Trophoblast cell (in vitro differentiated cells and primary cell): Measurements from ENCODE around the gene DAND5.

Experiments
- DNase-seq, 2 donors: peaks; one replicate each; pipeline ENCODE4 v3.0.0-alpha.2; 2016
- H2AFZ ChIP-seq: 2 replicates; pipeline ENCODE4 v1.6.1; 2013; ENCODE audit warnings: low read length, moderate library complexity, mild to moderate bottlenecking; ENCODE audit not compliant: insufficient read depth, poor library complexity
- H2AK5ac ChIP-seq: 2 replicates; pipeline ENCODE4 v1.6.1; 2013; ENCODE audit warnings: mild to moderate bottlenecking, low read length
- H2BK120ac ChIP-seq: 2 replicates; pipeline ENCODE4 v1.6.1; 2013; ENCODE audit warnings: low read length, mild to moderate bottlenecking, moderate library complexity; ENCODE audit not compliant: insufficient read depth, poor library complexity
- H2BK12ac ChIP-seq: 2 replicates; pipeline ENCODE4 v1.6.1; 2013; ENCODE audit warnings: mild to moderate bottlenecking, low read length, moderate library complexity
- H2BK5ac ChIP-seq: 2 replicates; pipeline ENCODE4 v1.6.1; 2013; ENCODE audit warnings: low read length, low read depth, moderate library complexity, mild to moderate bottlenecking; ENCODE audit not compliant: poor library complexity
- H3K14ac ChIP-seq: 2 replicates; pipeline ENCODE4 v1.6.1; 2013; ENCODE audit warnings: mild to moderate bottlenecking, low read length
- H3K18ac ChIP-seq: 2 replicates; pipeline ENCODE4 v1.6.1; 2013; ENCODE audit warnings: mild to moderate bottlenecking, low read length
- H3K23ac ChIP-seq: 2 replicates; pipeline ENCODE4 v1.6.1; 2013; ENCODE audit warnings: low read length
- H3K27ac ChIP-seq: 2 replicates; pipeline ENCODE4 v1.5.1; 2013; ENCODE audit warnings: low read depth, mild to moderate bottlenecking, inconsistent platforms, low read length, moderate library complexity
- H3K27me3 ChIP-seq: 2 replicates; pipeline ENCODE4 v1.6.1; 2013; ENCODE audit warnings: inconsistent platforms, mild to moderate bottlenecking, low read length, moderate library complexity; ENCODE audit not compliant: insufficient read depth
- H3K36me3 ChIP-seq, 2 experiments: 1 replicate in 1 of 2; 2 replicates in 1 of 2; pipeline ENCODE4 v1.6.1; 2013; ENCODE audit warnings: low read length in 2 of 2, mild to moderate bottlenecking in 2 of 2, moderate library complexity in 1 of 2; ENCODE audit not compliant: insufficient read depth in 2 of 2, control insufficient read depth in 1 of 2
- H3K4ac ChIP-seq: 2 replicates; pipeline ENCODE4 v1.6.1; 2013; ENCODE audit warnings: low read depth, mild to moderate bottlenecking, low read length, moderate library complexity
- H3K4me1 ChIP-seq, 2 experiments: 1 replicate in 1 of 2; 2 replicates in 1 of 2; pipeline ENCODE4 v1.6.1; 2013; ENCODE audit warnings: low read length in 2 of 2, mild to moderate bottlenecking in 2 of 2, moderate library complexity in 1 of 2; ENCODE audit not compliant: insufficient read depth in 2 of 2, control insufficient read depth in 1 of 2
- H3K4me2 ChIP-seq: 2 replicates; pipeline ENCODE4 v1.6.1; 2013; ENCODE audit warnings: inconsistent platforms, mild to moderate bottlenecking, low read length, moderate library complexity
- H3K4me3 ChIP-seq: 2 replicates; pipeline ENCODE4 v1.5.1; 2013; ENCODE audit warnings: mild to moderate bottlenecking, low read depth, low read length, inconsistent platforms
- H3K79me1 ChIP-seq: one replicate; pipeline ENCODE4 v1.6.1; 2013; ENCODE audit warnings: low read length
- H3K79me2 ChIP-seq: 2 replicates; pipeline ENCODE4 v1.6.1; 2013; ENCODE audit warnings: low read length, mild to moderate bottlenecking; ENCODE audit not compliant: control insufficient read depth, insufficient read depth, poor library complexity
- H3K9ac ChIP-seq: 2 replicates; pipeline ENCODE4 v1.6.1; 2013; ENCODE audit warnings: mild to moderate bottlenecking, low read length
- H3K9me3 ChIP-seq: 2 replicates; pipeline ENCODE4 v1.6.1; 2013; ENCODE audit warnings: low read depth, mild to moderate bottlenecking, control low read depth, inconsistent platforms, low read length; ENCODE audit not compliant: insufficient read depth
- H4K12ac ChIP-seq: 2 replicates; pipeline ENCODE4 v1.6.1; 2013; ENCODE audit warnings: low read depth, mild to moderate bottlenecking, low read length, moderate library complexity
- H4K8ac ChIP-seq: 2 replicates; pipeline ENCODE4 v1.6.1; 2013; ENCODE audit warnings: low read depth, mild to moderate bottlenecking, low read length, moderate library complexity
- H4K91ac ChIP-seq: one replicate; pipeline ENCODE4 v1.6.1; 2013; ENCODE audit warnings: low read depth, mild to moderate bottlenecking, low read length, moderate library complexity
- WGBS: extraction: QIAGEN DNeasy Blood & Tissue Kit; methylation state at CpG from one replicate; pipeline ENCODE4 v1.1.7; 2013; ENCODE audit warnings: missing lambda C conversion rate; ENCODE audit not compliant: insufficient read length, insufficient coverage; ENCODE audit errors: extremely low coverage; 5-methylcytosine and 5-hydroxymethylcytosine counted together

DAND5 gene

GRCh38 chr19:13010038-13010991 lies 40.9 kb downstream of the DAND5 start:
- H3K18ac ChIP-seq, result no peak overlapping the region
- no peak overlapping the region for H2AK5ac ChIP-seq
- no CpG with 5 or more reads among the region's 62 CpGs for WGBS

GRCh38 chr19:13010992-13011652 lies 41.7 kb downstream of the DAND5 start:
- no peak overlapping the region for H2AK5ac ChIP-seq
- no peak overlapping the region for H4K91ac ChIP-seq
- no peaks in the 10 kb centered on the region for H3K79me2 ChIP-seq
- no peak overlapping the region for H3K23ac ChIP-seq
- no peak overlapping the region for H2BK120ac ChIP-seq
- no peak overlapping the region for H3K18ac ChIP-seq
- no peak overlapping the region for H2AFZ ChIP-seq
- no peak overlapping the region for H4K12ac ChIP-seq
- no peak overlapping the region for H3K27ac ChIP-seq
- H3K4me3 ChIP-seq, result no peak overlapping the region
- no peak overlapping the region for H2BK5ac ChIP-seq
- H2BK12ac ChIP-seq, result no peak overlapping the region
- peaks cover 15% of the 10 kb centered on the region for H3K9me3 ChIP-seq
- no peak overlapping the region for H3K14ac ChIP-seq
- H4K8ac ChIP-seq, result no peak overlapping the region
- no peak overlapping the region for H3K4ac ChIP-seq
- no peaks in the 10 kb centered on the region for H3K79me1 ChIP-seq
- DNase-seq, result no peak
- no CpG with 5 or more reads among the region's 39 CpGs for WGBS
- no peak overlapping the region for H3K9ac ChIP-seq
- no peaks in the 10 kb centered on the region for H3K36me3 ChIP-seq
- H3K4me2 ChIP-seq, result no peak overlapping the region
- no peaks in the 10 kb centered on the region for H3K4me1 ChIP-seq
- H3K27me3 ChIP-seq, result peaks cover 86% of the 10 kb centered on the region

More at GRCh38 chr19:13010038-13010991, 40.9 kb downstream of the DAND5 start:
- H3K4me3 ChIP-seq, result no peak overlapping the region
- H2BK120ac ChIP-seq, result no peak overlapping the region
- H3K14ac ChIP-seq, result no peak overlapping the region
- H3K23ac ChIP-seq, result no peak overlapping the region
- no peak overlapping the region for H4K8ac ChIP-seq
- H3K4ac ChIP-seq, result no peak overlapping the region
- H3K9me3 ChIP-seq, result peaks cover 15% of the 10 kb centered on the region
- no peaks in the 10 kb centered on the region for H3K4me1 ChIP-seq
- no peaks in the 10 kb centered on the region for H3K79me2 ChIP-seq
- H3K27me3 ChIP-seq, result peaks cover 83% of the 10 kb centered on the region
- H3K27ac ChIP-seq, result no peak overlapping the region
- H3K36me3 ChIP-seq, result no peaks in the 10 kb centered on the region
- no peak overlapping the region for H4K12ac ChIP-seq
- H2BK5ac ChIP-seq, result no peak overlapping the region
- no peak overlapping the region for H3K4me2 ChIP-seq
- H2BK12ac ChIP-seq, result no peak overlapping the region
- no peak overlapping the region for H3K9ac ChIP-seq
- no peaks in the 10 kb centered on the region for H3K79me1 ChIP-seq
- H2AFZ ChIP-seq, result no peak overlapping the region
- DNase-seq, result no peak
- no peak overlapping the region for H4K91ac ChIP-seq

GRCh38 chr19:13011653-13012389 lies 42.4 kb downstream of the DAND5 start:
- no CpG with 5 or more reads among the region's 54 CpGs for WGBS
- H3K79me1 ChIP-seq, result no peaks in the 10 kb centered on the region
- H2AK5ac ChIP-seq, result no peak overlapping the region
- H3K27me3 ChIP-seq, result peaks cover 91% of the 10 kb centered on the region
- no peak for DNase-seq
- no peak overlapping the region for H3K4me2 ChIP-seq
- no peak overlapping the region for H3K14ac ChIP-seq
- no peak overlapping the region for H3K4ac ChIP-seq
- no peak overlapping the region for H4K12ac ChIP-seq
- H4K91ac ChIP-seq, result no peak overlapping the region
- peaks cover 15% of the 10 kb centered on the region for H3K9me3 ChIP-seq
- H3K4me3 ChIP-seq, result no peak overlapping the region
- H3K36me3 ChIP-seq, result no peaks in the 10 kb centered on the region
- H2BK120ac ChIP-seq, result no peak overlapping the region
- H3K4me1 ChIP-seq, result no peaks in the 10 kb centered on the region
- no peak overlapping the region for H2AFZ ChIP-seq
- no peak overlapping the region for H2BK5ac ChIP-seq
- no peak overlapping the region for H3K9ac ChIP-seq
- H2BK12ac ChIP-seq, result no peak overlapping the region
- no peak overlapping the region for H3K18ac ChIP-seq
- H3K23ac ChIP-seq, result no peak overlapping the region
- no peaks in the 10 kb centered on the region for H3K79me2 ChIP-seq
- H3K27ac ChIP-seq, result no peak overlapping the region
- H4K8ac ChIP-seq, result no peak overlapping the region

- Histone ChIP-seq H3K9me3 (peaks cover 15% of the 10 kb centered on the region), H3K27ac (no peak overlapping the region), H3K36me3 (no peaks in the 10 kb centered on the region), H2AFZ (no peak overlapping the region), H3K9ac (no peak overlapping the region), H4K12ac (no peak overlapping the region), H3K4me1 (no peaks in the 10 kb centered on the region), H4K91ac (no peak overlapping the region), H3K4me2 (no peak overlapping the region), H2BK12ac (no peak overlapping the region), H3K18ac (no peak overlapping the region), H3K14ac (no peak overlapping the region), H2BK5ac (no peak overlapping the region), H2AK5ac (no peak overlapping the region), H3K23ac (no peak overlapping the region), H4K8ac (no peak overlapping the region), H3K27me3 (peaks cover 92% of the 10 kb centered on the region), H3K4ac (no peak overlapping the region), H3K4me3 (no peak overlapping the region), H3K79me1 (no peaks in the 10 kb centered on the region), H2BK120ac (no peak overlapping the region), H3K79me2 (no peaks in the 10 kb centered on the region)
- no peak for DNase-seq
- WGBS, result no CpG with 5 or more reads among the region's 23 CpGs
Measured at GRCh38 chr19:13012390-13012689, 43.0 kb downstream of the DAND5 start.
